Colonic mucosa (tissue), 4 donors: ENCODE data around the gene TAF1L. TPM values are rescaled to one million over a fixed set of nuclear protein-coding genes. Genes with fewer than 3 reads are reported as not detected.
"Not testable (repeated sequence)": the region's sequence is repeated elsewhere in the genome, so short reads cannot be mapped to it uniquely, and the experiment has no call there.

Experiments
- DNase-seq: peaks from one replicate; pipeline ENCODE4 v3.0.0-alpha.2; 2020
- H3K27ac ChIP-seq: fragments of 200-600 bp; one replicate; pipeline ENCODE4 v1.8.0; 2021
- H3K27me3 ChIP-seq: fragments of 200-600 bp; one replicate; pipeline ENCODE4 v1.8.0; 2021
- H3K36me3 ChIP-seq: fragments of 200-600 bp; one replicate; pipeline ENCODE4 v1.8.0; 2021
- H3K4me1 ChIP-seq: fragments of 200-600 bp; one replicate; pipeline ENCODE4 v1.8.0; 2021; ENCODE audit warnings: mild to moderate bottlenecking
- H3K4me3 ChIP-seq: fragments of 200-600 bp; one replicate; pipeline ENCODE4 v1.8.0; 2021
- H3K9ac ChIP-seq, 2 donors: one replicate each; pipeline ENCODE4 v1.7.0; 2013; ENCODE audit warnings: control low read depth in 2 of 2, low read depth in 2 of 2, low read length in 2 of 2
- H3K9me3 ChIP-seq: fragments of 200-600 bp; one replicate; pipeline ENCODE4 v1.8.0; 2021
- CTCF ChIP-seq: fragments of 200-600 bp; IDR thresholded peaks from one replicate; pipeline ENCODE4 v1.8.0; 2022; ENCODE audit warnings: antibody characterized with exemption, mild to moderate bottlenecking
- intact Hi-C: fragments of 100-400 bp; cut with DNase I; formaldehyde crosslinking; loops from one replicate; pipeline ENCODE4 v1.14.1; 2022
- total RNA-seq, 2 donors: library from RNA; stranded (reverse); fragmentation: NEBNext Ultra II Directional in 1 of 2; extraction: Animal tissue kit (Norgen Biotek cat#: 25700) in 1 of 2; gene quantifications; one replicate each; pipeline ENCODE4 v1.2.1, GENCODE V29; 2021
- donor health status: healthy.
- donor health status: DM: no; HTN: no; CAD: no.
- donor health status: DM: no; HTN: no; CAD: no.

The TAF1L gene
- total RNA-seq, 2 donors from 2014 or later = not detected

- no peak overlapping the region for H3K4me3 ChIP-seq
- H3K4me1 ChIP-seq = no peaks in the 10 kb centered on the region
- no peaks in the 10 kb centered on the region for H3K27me3 ChIP-seq
- no peak for TF ChIP-seq CTCF
- H3K9me3 ChIP-seq = no peaks in the 10 kb centered on the region
- intact Hi-C loops = no loop called here
- H3K9ac ChIP-seq = no peak overlapping the region
- DNase-seq = no peak
- no peak overlapping the region for H3K27ac ChIP-seq
- H3K36me3 ChIP-seq = no peaks in the 10 kb centered on the region
These were observed 28.3 kb upstream of the TAF1L start for GRCh38 chr9:32663741-32664140.

GRCh38 chr9:32647671-32648070, 12.2 kb upstream of the TAF1L start:
- no peak for TF ChIP-seq CTCF
- no peak for DNase-seq
- no peak overlapping the region for H3K9ac ChIP-seq
- H3K9me3 ChIP-seq = no peaks in the 10 kb centered on the region
- intact Hi-C loops = no loop called here
- H3K27ac ChIP-seq = no peak overlapping the region
- no peaks in the 10 kb centered on the region for H3K36me3 ChIP-seq
- no peaks in the 10 kb centered on the region for H3K27me3 ChIP-seq
- H3K4me1 ChIP-seq = no peaks in the 10 kb centered on the region
- H3K4me3 ChIP-seq = no peak overlapping the region

- H3K9me3 ChIP-seq = no peaks in the 10 kb centered on the region
- H3K36me3 ChIP-seq = no peaks in the 10 kb centered on the region
- TF ChIP-seq CTCF = no peak
- no peak overlapping the region for H3K4me3 ChIP-seq
- no peak overlapping the region for H3K27ac ChIP-seq
- no peaks in the 10 kb centered on the region for H3K27me3 ChIP-seq
- no peak overlapping the region for H3K9ac ChIP-seq
- intact Hi-C loops = no loop called here
- no peak for DNase-seq
- H3K4me1 ChIP-seq = no peaks in the 10 kb centered on the region
These were observed 9.2 kb upstream of the TAF1L start for GRCh38 chr9:32644698-32645097.

GRCh38 chr9:32633151-32633550, 2.3 kb downstream of the TAF1L start:
- intact Hi-C loops = not testable (repeated sequence)

GRCh38 chr9:32631991-32632390, 3.5 kb downstream of the TAF1L start:
- H3K27ac ChIP-seq = no peak overlapping the region
- no peaks in the 10 kb centered on the region for H3K9me3 ChIP-seq
- H3K36me3 ChIP-seq = no peaks in the 10 kb centered on the region
- no peak overlapping the region for H3K4me3 ChIP-seq
- intact Hi-C loops = no loop called here
- DNase-seq = no peak
- H3K4me1 ChIP-seq = no peaks in the 10 kb centered on the region
- no peaks in the 10 kb centered on the region for H3K27me3 ChIP-seq
- TF ChIP-seq CTCF = no peak
- no peak overlapping the region for H3K9ac ChIP-seq

More at GRCh38 chr9:32633151-32633550, 2.3 kb downstream of the TAF1L start:
- not testable (repeated sequence) for H3K36me3 ChIP-seq, H3K4me1 ChIP-seq, H3K4me3 ChIP-seq, DNase-seq, H3K27me3 ChIP-seq, H3K9me3 ChIP-seq, H3K9ac ChIP-seq, H3K27ac ChIP-seq

GRCh38 chr9:32627394-32627954, 8.0 kb downstream of the TAF1L start:
- no peaks in the 10 kb centered on the region for H3K27me3 ChIP-seq
- no peak for DNase-seq
- H3K9ac ChIP-seq = no peak overlapping the region
- no peak overlapping the region for H3K27ac ChIP-seq
- intact Hi-C loops = no loop called here
- no peaks in the 10 kb centered on the region for H3K36me3 ChIP-seq
- no peak for TF ChIP-seq CTCF
- H3K9me3 ChIP-seq = no peaks in the 10 kb centered on the region
- H3K4me1 ChIP-seq = no peaks in the 10 kb centered on the region
- no peak overlapping the region for H3K4me3 ChIP-seq
